BJ (cell line): Measurements from ENCODE around the gene MMP25. TPM values are rescaled to one million over a fixed set of nuclear protein-coding genes. Genes with fewer than 3 reads are reported as not detected.

Source experiments
- CTCF ChIA-PET: fragments of 350-600 bp; formaldehyde crosslinking; extraction: SDS; loops from one replicate; lab custom pipeline; 2021; ENCODE audit warnings: antibody characterized with exemption, inconsistent platforms; lab: Yijun Ruan, JAX
- POLR2A ChIA-PET: fragments of 300-600 bp; sonication (Branson Sonifier 250); formaldehyde crosslinking; extraction: SDS; loops from one replicate; lab custom pipeline; 2021; ENCODE audit warnings: antibody characterized with exemption; lab: Charles Lee
- DNase-seq: peaks from one replicate; pipeline ENCODE4 v3.0.0-alpha.2; 2011; ENCODE audit warnings: low read depth
- H3K27me3 ChIP-seq: 2 replicates; pipeline ENCODE4 v1.6.0; 2011; ENCODE audit warnings: low read length; ENCODE audit not compliant: control insufficient read depth, insufficient read depth
- H3K36me3 ChIP-seq: 2 replicates; pipeline ENCODE4 v1.5.1; 2011; ENCODE audit warnings: low read length; ENCODE audit not compliant: control insufficient read depth, insufficient read depth
- H3K4me3 ChIP-seq: 2 replicates; pipeline ENCODE4 v1.5.1; 2011; ENCODE audit warnings: low read depth, mild to moderate bottlenecking, control low read depth, low read length
- polyA minus RNA-seq: library from RNA; depleted of rRNA, polyadenylated mRNA; stranded (reverse); fragments of >200 nt; gene quantifications from 2 replicates; pipeline ENCODE4 v1.2.3, GENCODE V29; 2011; rRNA and poly(A)+ RNA removed
- polyA plus RNA-seq: library from polyadenylated mRNA; depleted of rRNA; stranded (reverse); fragments of >200 nt; gene quantifications from 2 replicates; pipeline ENCODE4 v1.2.3, GENCODE V29; 2011; rRNA removed
- TF ChIP-seq, protein P1 (sequence below): IDR thresholded peaks from 2 replicates; pipeline ENCODE4 v1.5.1; 2011; ENCODE audit warnings: low read depth, mild to moderate bottlenecking, control low read depth, inconsistent platforms, low read length, moderate library complexity; ENCODE audit not compliant: insufficient read depth

MMP25 gene, protein sequence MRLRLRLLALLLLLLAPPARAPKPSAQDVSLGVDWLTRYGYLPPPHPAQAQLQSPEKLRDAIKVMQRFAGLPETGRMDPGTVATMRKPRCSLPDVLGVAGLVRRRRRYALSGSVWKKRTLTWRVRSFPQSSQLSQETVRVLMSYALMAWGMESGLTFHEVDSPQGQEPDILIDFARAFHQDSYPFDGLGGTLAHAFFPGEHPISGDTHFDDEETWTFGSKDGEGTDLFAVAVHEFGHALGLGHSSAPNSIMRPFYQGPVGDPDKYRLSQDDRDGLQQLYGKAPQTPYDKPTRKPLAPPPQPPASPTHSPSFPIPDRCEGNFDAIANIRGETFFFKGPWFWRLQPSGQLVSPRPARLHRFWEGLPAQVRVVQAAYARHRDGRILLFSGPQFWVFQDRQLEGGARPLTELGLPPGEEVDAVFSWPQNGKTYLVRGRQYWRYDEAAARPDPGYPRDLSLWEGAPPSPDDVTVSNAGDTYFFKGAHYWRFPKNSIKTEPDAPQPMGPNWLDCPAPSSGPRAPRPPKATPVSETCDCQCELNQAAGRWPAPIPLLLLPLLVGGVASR
- 0.01 and 0.02 TPM in 2 replicates for polyA plus RNA-seq
- 0.14 TPM in 1 of 2 replicates, not detected in the other for polyA minus RNA-seq

DNA sequence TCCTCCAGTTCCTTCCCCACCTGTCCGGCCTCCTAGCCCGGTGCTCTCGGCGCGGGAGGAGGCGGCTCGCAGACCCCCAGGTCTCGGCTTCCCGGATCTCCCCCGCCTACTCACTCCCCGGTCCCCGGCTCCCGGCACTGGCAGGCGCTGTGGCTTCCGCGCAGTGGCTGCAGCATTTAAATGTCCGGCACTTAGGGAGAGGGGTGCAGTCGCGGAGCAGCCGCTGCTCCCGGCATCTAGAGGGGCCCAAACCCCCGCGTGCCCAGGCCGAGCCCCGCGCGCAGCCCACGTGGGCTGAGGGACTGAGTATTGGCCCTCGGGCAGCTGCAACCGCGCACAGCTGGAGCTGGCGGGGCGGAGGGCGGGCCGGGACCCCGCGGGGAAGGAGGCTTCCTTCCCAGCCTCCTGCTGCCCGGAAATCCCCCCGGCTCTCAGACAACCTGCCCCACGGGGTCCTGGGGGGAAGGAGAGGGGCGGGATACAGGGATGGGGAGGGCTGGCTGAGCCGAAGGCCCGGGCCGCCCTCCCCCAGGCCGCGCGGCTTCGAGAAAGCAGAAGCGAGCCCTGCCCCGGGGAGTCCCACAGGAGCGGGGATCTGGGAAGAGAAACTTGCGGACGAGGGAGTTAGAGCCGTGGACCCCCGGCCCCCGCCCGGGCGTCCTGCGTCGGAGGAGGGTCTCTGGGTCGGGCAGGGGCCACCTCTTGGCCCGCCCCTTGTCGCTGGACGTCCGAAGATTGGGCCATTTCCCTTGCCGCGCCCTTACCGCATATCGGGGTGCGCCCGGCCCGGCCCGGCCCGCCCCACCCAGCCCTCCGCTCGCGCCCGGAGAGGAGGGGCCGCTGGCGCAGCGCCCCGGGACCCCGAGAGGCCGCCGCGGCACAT lies at the start of gene MMP25:
Gene MMP25 (plus strand): TSS at position 804 of the 883 bp plus-strand sequence. CDS start 357 bp downstream, outside the sequence.
- CTCF ChIA-PET, result interaction anchor here (1.4 to 8.1 kb wide), 2 partner anchors 13 to 16 kb away, joined by 8 to 97 read pairs; no protein-coding TSS in a partner anchor
- TF ChIP-seq, protein P1, sequence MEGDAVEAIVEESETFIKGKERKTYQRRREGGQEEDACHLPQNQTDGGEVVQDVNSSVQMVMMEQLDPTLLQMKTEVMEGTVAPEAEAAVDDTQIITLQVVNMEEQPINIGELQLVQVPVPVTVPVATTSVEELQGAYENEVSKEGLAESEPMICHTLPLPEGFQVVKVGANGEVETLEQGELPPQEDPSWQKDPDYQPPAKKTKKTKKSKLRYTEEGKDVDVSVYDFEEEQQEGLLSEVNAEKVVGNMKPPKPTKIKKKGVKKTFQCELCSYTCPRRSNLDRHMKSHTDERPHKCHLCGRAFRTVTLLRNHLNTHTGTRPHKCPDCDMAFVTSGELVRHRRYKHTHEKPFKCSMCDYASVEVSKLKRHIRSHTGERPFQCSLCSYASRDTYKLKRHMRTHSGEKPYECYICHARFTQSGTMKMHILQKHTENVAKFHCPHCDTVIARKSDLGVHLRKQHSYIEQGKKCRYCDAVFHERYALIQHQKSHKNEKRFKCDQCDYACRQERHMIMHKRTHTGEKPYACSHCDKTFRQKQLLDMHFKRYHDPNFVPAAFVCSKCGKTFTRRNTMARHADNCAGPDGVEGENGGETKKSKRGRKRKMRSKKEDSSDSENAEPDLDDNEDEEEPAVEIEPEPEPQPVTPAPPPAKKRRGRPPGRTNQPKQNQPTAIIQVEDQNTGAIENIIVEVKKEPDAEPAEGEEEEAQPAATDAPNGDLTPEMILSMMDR, result no peak
- peaks cover 35% of the 10 kb centered on the region for H3K27me3 ChIP-seq
- H3K36me3 ChIP-seq, result no peaks in the 10 kb centered on the region
- DNase-seq, result no peak
- H3K4me3 ChIP-seq, result peak within 1 kb of the TSS; percentile 38
- POLR2A ChIA-PET, result no interaction called here

DNA sequence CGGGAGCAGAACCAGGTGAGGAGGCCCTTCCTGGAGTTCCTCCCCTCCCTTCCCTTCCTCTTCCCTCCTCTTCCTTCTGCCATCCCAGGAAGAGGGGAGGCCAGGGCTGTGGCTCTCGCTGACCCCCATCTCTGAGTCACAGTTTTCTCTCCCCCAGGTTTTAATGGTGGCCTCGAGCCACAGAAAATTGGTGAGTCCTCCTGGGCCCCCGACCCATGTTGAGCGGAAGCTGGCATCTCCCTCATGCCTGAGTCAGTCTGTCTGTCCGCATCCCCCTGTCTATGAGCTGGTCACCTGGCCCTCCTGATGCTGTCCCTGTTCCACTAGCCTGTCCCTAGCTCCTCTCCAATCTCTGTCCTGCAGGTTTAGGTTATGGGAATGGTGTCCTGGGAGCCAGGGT lies 46.4 kb upstream of the MMP25 start:
- POLR2A ChIA-PET, result no interaction called here
- DNase-seq, result no peak
- peaks cover 7% of the 10 kb centered on the region for H3K27me3 ChIP-seq
- CTCF ChIA-PET, result interaction anchor here (0.8 to 2.0 kb wide), 3 partner anchors 19 to 31 kb away, joined by 3 to 8 read pairs (median 4); no protein-coding TSS in a partner anchor
- H3K36me3 ChIP-seq, result no peaks in the 10 kb centered on the region
- no peak overlapping the region for H3K4me3 ChIP-seq
- TF ChIP-seq, protein P1, result no peak

DNA sequence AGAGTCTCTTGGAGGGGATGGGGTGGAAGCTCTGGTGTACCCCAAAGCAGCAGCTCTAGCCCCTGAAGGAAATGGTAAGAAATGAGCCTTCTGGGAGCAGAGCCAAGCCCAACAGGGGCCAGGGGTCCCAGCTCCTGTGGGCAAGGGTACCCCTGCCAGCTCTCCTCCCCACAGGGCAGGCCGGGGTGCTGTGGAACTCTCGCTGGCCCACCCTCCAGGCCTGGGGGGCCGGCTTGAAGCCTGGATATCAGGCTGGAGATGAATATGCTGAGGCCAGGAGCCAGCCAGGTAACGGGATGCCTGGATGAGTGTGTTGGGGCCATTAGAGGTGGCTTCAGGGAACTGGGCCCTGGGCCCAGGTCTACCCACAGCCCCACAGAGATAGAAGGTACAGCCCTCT lies 45.8 kb upstream of the MMP25 start:
- ChIA-PET CTCF (interaction anchor here (0.8 to 2.2 kb wide), 5 partner anchors 9 to 31 kb away, joined by 3 to 17 read pairs (median 4); no protein-coding TSS in a partner anchor), POLR2A (no interaction called here)
- no peak for DNase-seq
- TF ChIP-seq, protein P1, result no peak
- Histone ChIP-seq H3K27me3 (peaks cover 7% of the 10 kb centered on the region), H3K4me3 (no peak overlapping the region), H3K36me3 (no peaks in the 10 kb centered on the region)

DNA sequence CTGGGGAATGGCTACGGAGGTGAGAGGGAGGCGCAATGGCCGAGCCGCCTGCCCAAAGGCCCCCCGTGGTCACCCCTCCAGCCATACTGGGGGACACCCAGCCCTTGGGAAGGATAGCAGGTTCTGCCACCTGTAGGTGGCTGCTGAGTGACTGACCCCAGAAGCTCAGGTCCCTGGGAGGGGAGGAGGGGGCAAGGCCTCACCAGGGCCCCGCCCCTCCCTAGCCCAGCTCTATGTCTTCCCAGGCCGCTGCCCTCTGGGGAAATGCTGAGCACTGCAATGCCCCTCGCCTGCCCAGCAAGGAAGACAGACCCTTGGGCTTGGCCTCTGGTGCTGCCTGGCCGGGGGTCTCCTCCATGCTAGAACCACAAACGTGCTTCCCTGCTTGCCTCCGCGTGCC lies 45.0 kb upstream of the MMP25 start:
- CTCF ChIA-PET, result interaction anchor here (0.9 to 3.6 kb wide), 5 partner anchors 9 to 128 kb away, joined by 3 to 17 read pairs (median 8); no protein-coding TSS in a partner anchor
- DNase-seq, result no peak
- H3K27me3 ChIP-seq, result peaks cover 7% of the 10 kb centered on the region

More for the DNA sequence above, 45.0 kb upstream of the MMP25 start:
- no peak overlapping the region for H3K4me3 ChIP-seq
- POLR2A ChIA-PET, result no interaction called here
- no peaks in the 10 kb centered on the region for H3K36me3 ChIP-seq
- TF ChIP-seq, protein P1, result no peak
